Loucy (cell line): ENCODE measurements around the gene CLDN18.

Source experiments
- H2AFZ ChIP-seq: fragments of 200-600 bp; sonication (generic); 2 replicates; pipeline ENCODE4 v1.6.0; 2016; ENCODE audit warnings: antibody characterized with exemption, mild to moderate bottlenecking, low read length, moderate library complexity
- H3F3A ChIP-seq: fragments of 200-600 bp; 2 replicates; pipeline ENCODE4 v1.6.0; 2016; ENCODE audit warnings: antibody characterized with exemption, low read depth, mild to moderate bottlenecking
- H3K27me3 ChIP-seq: fragments of 200-600 bp; sonication (generic); 2 replicates; pipeline ENCODE4 v1.6.1; 2014; ENCODE audit warnings: low read length, mild to moderate bottlenecking; ENCODE audit not compliant: insufficient read depth, poor library complexity, severe bottlenecking
- H3K36me3 ChIP-seq: fragments of 200-600 bp; sonication (generic); 2 replicates; pipeline ENCODE4 v1.6.1; 2016; ENCODE audit warnings: low read length; ENCODE audit not compliant: insufficient read depth
- H3K4me1 ChIP-seq: fragments of 200-600 bp; sonication (generic); 2 replicates; pipeline ENCODE4 v1.5.1; 2014; ENCODE audit warnings: low read length, mild to moderate bottlenecking; ENCODE audit not compliant: insufficient read depth, poor library complexity, severe bottlenecking
- H3K4me2 ChIP-seq: fragments of 200-600 bp; sonication (generic); 2 replicates; pipeline ENCODE4 v1.6.0; 2014; ENCODE audit warnings: antibody characterized with exemption, low read length, low read depth, mild to moderate bottlenecking; ENCODE audit not compliant: poor library complexity, severe bottlenecking
- H3K4me3 ChIP-seq: fragments of 200-600 bp; sonication (generic); 2 replicates; pipeline ENCODE4 v1.5.1; 2014; ENCODE audit warnings: low read length, mild to moderate bottlenecking, mixed read lengths; ENCODE audit not compliant: poor library complexity, severe bottlenecking
- H3K79me2 ChIP-seq: fragments of 200-600 bp; sonication (generic); 2 replicates; pipeline ENCODE4 v1.6.1; 2014; ENCODE audit warnings: low read length; ENCODE audit not compliant: insufficient read depth
- H3K9ac ChIP-seq: fragments of 200-600 bp; sonication (generic); 2 replicates; pipeline ENCODE4 v1.6.0; 2014; ENCODE audit warnings: mild to moderate bottlenecking, low read depth, low read length, moderate library complexity; ENCODE audit not compliant: poor library complexity, severe bottlenecking
- H3K9me2 ChIP-seq: fragments of 200-600 bp; sonication (generic); replicated peaks from 2 replicates; pipeline ENCODE4 v1.6.1; 2016; ENCODE audit warnings: low read depth, low read length, mixed read lengths
- H3K9me3 ChIP-seq: fragments of 200-600 bp; sonication (generic); 2 replicates; pipeline ENCODE4 v1.6.1; 2014; ENCODE audit warnings: mild to moderate bottlenecking, antibody characterized with exemption, low read length, low read depth; ENCODE audit not compliant: insufficient read depth
- H4K20me1 ChIP-seq: fragments of 200-600 bp; sonication (generic); 2 replicates; pipeline ENCODE4 v1.6.0; 2014; ENCODE audit warnings: antibody characterized with exemption, low read length, mild to moderate bottlenecking; ENCODE audit not compliant: insufficient read depth, poor library complexity, severe bottlenecking
- CTCF ChIP-seq: fragments of 200-600 bp; sonication (generic); conservative IDR thresholded peaks from 2 replicates; pipeline ENCODE4 v1.5.1; 2014; ENCODE audit warnings: mild to moderate bottlenecking, antibody characterized with exemption, low read length
- EZH2phosphoT487 ChIP-seq: fragments of 200-600 bp; IDR thresholded peaks from 2 replicates; pipeline ENCODE4 v1.6.1; 2018; ENCODE audit warnings: antibody characterized with exemption, mild to moderate bottlenecking, moderate library complexity, borderline replicate concordance

Gene CLDN18

GRCh38 chr3:138049157-138049919 lies 39.4 kb downstream of the CLDN18 start:
- TF ChIP-seq CTCF (peak; percentile 41), EZH2phosphoT487 (no peak)
- Histone ChIP-seq H3K4me2 (no peak overlapping the region), H3K36me3 (no peaks in the 10 kb centered on the region), H3K9me3 (no peaks in the 10 kb centered on the region), H3K27me3 (no peaks in the 10 kb centered on the region), H3F3A (no peaks in the 10 kb centered on the region), H4K20me1 (no peaks in the 10 kb centered on the region), H2AFZ (no peak overlapping the region), H3K4me1 (no peaks in the 10 kb centered on the region), H3K4me3 (no peak overlapping the region), H3K9ac (no peak overlapping the region), H3K79me2 (no peaks in the 10 kb centered on the region), H3K9me2 (no peaks in the 10 kb centered on the region)

GRCh38 chr3:138051947-138052802 lies 42.2 kb downstream of the CLDN18 start:
- H3K9me2 ChIP-seq: no peaks in the 10 kb centered on the region
- no peaks in the 10 kb centered on the region for H4K20me1 ChIP-seq
- H3K9me3 ChIP-seq: no peaks in the 10 kb centered on the region
- no peak for TF ChIP-seq EZH2phosphoT487
- TF ChIP-seq CTCF: peak; percentile 83
- H3K4me2 ChIP-seq: no peak overlapping the region
- H3K4me3 ChIP-seq: no peak overlapping the region
- H3K9ac ChIP-seq: no peak overlapping the region
- no peak overlapping the region for H2AFZ ChIP-seq
- H3K36me3 ChIP-seq: no peaks in the 10 kb centered on the region
- no peaks in the 10 kb centered on the region for H3F3A ChIP-seq
- H3K79me2 ChIP-seq: no peaks in the 10 kb centered on the region
- H3K27me3 ChIP-seq: no peaks in the 10 kb centered on the region
- H3K4me1 ChIP-seq: no peaks in the 10 kb centered on the region

GRCh38 chr3:138054057-138054456 lies 44.1 kb downstream of the CLDN18 start:
- TF ChIP-seq EZH2phosphoT487: no peak
- TF ChIP-seq CTCF: no peak
- Histone ChIP-seq H3K79me2 (no peaks in the 10 kb centered on the region), H4K20me1 (no peaks in the 10 kb centered on the region), H3K4me2 (no peak overlapping the region), H2AFZ (no peak overlapping the region), H3K9me2 (no peaks in the 10 kb centered on the region), H3K4me3 (no peak overlapping the region), H3K36me3 (no peaks in the 10 kb centered on the region), H3K9me3 (no peaks in the 10 kb centered on the region), H3K27me3 (no peaks in the 10 kb centered on the region), H3F3A (no peaks in the 10 kb centered on the region), H3K4me1 (no peaks in the 10 kb centered on the region), H3K9ac (no peak overlapping the region)
